HuH-7.5 (cell line): Measurements from ENCODE around the gene CACNG1.
"Not testable (repeated sequence)": the region's sequence is repeated elsewhere in the genome, so short reads cannot be mapped to it uniquely, and the experiment has no call there.

Experiments
- DNase-seq: peaks from one replicate; pipeline ENCODE4 v3.0.0; 2011; ENCODE audit warnings: low spot score

The CACNG1 gene

GRCh38 chr17:67079491-67079890 is 35.1 kb downstream of the CACNG1 start:
- DNase-seq: no peak

- DNase-seq: no peak
Measured at GRCh38 chr17:67080804-67081203, 36.5 kb downstream of the CACNG1 start.

DNA sequence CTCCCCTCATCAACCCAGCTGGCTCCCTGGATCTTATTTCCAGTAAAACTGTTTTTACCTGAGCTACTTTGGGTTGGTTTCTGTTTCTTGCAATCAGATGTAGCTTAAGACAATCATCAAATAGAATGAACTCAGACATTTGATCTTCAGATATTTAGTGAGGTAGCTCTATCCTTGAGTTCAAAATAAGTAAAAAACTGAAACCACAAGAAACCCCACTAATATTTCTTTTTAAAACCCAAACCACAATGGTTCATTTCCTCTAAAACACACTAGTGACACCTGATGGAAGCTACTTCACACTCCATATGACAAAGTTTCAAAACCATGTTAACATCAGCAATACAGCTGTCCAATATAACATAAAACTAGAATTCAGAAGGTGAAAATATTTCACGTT is 37.8 kb downstream of the CACNG1 start:
- no peak for DNase-seq

DNA sequence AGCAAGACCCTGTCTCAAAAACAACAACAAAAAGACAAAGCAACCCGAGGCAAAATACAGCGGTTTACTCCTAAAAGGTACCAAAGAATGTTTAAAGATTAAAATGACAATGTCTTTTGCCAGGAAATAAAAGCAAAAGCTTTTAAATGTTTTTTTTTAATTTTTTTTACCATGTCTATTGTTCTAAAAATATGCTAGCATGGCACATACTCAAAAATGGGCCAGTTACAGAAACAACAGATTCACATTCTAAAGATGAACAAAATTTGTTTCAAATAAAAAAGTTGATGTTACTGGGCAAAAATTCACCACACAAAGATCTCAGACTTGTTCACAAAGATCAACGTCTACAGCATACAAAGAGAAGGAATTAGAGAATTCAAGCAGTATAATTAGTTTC is 41.1 kb downstream of the CACNG1 start:
- no peak for DNase-seq

- no peak for DNase-seq
Measured at GRCh38 chr17:67088639-67089038, 44.3 kb downstream of the CACNG1 start.

- no peak for DNase-seq
Measured at GRCh38 chr17:67090341-67090740, 46.0 kb downstream of the CACNG1 start.

DNA sequence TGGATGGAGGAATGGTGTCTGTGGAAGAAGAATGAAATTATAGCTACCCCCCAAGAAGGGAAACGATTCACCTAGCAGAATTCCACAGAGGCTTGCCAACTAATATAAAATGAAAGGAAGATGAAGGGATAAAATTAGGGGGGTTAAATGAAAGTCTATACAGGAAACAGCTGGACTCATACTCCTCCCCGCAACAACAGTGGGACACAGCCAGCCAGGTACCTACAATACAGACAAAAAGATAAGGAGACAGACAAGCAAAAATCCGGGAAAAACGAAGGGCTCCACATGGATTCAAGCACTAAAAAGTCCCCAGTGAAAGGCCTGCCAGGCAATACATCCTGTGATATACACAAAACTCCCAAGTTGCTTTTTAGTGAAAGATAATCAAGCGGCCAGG is 47.9 kb downstream of the CACNG1 start:
- DNase-seq: no peak

DNA sequence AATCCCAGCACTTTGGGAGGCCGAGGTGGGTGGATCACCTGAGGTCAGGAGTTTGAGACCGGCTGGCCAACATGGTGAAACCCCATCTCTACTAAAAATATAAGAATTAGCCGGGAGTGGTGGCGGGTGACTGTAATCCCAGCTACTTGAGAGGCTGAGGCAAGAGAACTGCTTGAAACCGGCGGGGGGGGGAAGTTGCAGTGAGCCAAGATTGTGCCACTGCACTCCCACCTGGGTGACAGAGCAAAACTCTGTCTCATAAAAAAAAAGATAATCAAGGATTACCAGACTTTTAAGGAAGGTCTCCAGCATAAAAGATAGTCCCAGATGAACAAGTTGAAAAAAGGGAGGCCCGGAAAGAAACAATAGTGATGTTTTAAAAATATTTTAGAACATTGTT is 48.4 kb downstream of the CACNG1 start:
- not testable (repeated sequence) for DNase-seq

DNA sequence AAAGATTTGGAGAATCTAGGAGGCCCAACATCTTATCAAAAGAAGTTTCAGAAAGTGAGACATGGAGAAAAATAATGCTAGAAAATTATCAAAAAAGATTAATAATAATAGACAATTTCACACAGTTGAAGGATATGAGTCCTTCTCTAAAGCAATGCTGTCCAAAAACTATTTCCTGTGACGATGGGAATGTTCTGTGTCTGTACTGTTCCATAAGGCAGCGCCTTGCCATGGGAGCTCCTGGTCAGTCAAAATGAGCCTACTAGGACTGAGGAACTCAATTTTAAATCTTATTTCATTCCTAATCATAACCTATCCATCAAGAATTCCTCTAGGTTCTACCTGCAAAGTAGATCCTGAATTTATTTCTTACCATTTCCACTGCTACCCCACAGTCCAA is 49.0 kb downstream of the CACNG1 start:
- no peak for DNase-seq

- not testable (repeated sequence) for DNase-seq
Measured at GRCh38 chr17:67095291-67095690, 50.9 kb downstream of the CACNG1 start.

DNA sequence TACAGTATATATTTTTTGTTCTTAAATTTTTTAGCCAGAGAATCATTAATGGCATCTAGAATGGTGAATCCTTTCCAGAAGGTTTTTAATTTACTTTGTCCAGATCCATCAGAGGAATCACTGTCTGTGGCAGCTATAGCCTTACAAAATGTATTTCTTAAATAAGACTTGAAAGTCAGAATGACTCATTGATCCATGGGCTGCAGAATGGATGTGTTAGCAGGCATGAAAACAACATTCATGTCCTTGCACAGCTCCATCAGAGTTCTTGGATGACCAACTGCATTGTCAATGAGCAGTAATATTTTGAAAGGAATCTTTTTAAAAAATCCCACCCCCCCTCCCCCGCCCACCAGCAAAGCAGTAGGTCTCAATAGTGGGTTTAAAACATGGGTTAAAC is 51.4 kb downstream of the CACNG1 start:
- DNase-seq: no peak

DNA sequence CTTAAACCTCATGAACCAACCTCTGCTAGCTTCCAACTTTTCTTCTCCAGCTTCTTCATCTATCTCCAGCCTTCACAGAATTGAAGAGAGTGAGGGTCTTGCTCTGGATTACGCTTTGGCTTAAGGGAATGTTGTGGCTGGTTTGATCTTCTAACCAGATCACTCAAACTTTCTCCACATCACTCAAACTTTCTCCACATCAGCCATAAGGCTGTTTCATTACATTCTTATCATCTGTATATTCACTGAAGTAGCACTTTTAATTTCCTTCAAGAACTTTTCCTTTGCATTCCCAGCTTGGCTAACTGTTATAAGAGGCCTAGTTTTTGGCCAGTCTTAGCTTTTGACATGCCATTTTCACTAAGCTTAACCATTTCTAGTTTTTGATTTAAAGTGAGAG is 52.3 kb downstream of the CACNG1 start:
- DNase-seq: no peak

DNA sequence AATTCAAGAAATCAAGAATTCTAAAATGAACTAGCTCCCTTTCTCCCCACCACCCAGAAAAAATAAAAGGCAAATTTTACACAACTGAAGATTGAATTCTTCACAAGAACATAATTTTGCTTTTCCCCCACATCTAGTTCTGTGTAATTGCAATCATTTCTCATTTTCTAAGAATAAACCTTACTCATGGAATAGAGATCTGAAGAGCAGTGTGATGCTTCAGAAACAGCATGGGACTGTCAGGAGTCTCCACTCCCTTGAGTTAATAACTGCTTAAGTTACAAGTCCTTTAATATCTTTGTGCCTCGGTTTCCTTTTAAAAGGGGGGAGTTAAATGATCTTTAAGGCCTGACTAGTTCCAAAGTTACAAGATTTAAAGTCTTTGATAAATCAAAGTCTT is 53.7 kb downstream of the CACNG1 start:
- DNase-seq: no peak

GRCh38 chr17:67104641-67105040 is 60.3 kb downstream of the CACNG1 start:
- DNase-seq: not testable (repeated sequence)

- DNase-seq: no peak
Measured at GRCh38 chr17:67105213-67105612, 60.9 kb downstream of the CACNG1 start.
